GM19328 (cell line): ENCODE measurements around the gene PKHD1.

Source experiments
- ATAC-seq: cut with Tn5 transposase; IDR thresholded peaks from one replicate; pipeline ENCODE4 v1.9.1; 2021; ENCODE audit warnings: mild to moderate bottlenecking, moderate library complexity; ENCODE audit not compliant: unreplicated experiment

The PKHD1 gene

DNA sequence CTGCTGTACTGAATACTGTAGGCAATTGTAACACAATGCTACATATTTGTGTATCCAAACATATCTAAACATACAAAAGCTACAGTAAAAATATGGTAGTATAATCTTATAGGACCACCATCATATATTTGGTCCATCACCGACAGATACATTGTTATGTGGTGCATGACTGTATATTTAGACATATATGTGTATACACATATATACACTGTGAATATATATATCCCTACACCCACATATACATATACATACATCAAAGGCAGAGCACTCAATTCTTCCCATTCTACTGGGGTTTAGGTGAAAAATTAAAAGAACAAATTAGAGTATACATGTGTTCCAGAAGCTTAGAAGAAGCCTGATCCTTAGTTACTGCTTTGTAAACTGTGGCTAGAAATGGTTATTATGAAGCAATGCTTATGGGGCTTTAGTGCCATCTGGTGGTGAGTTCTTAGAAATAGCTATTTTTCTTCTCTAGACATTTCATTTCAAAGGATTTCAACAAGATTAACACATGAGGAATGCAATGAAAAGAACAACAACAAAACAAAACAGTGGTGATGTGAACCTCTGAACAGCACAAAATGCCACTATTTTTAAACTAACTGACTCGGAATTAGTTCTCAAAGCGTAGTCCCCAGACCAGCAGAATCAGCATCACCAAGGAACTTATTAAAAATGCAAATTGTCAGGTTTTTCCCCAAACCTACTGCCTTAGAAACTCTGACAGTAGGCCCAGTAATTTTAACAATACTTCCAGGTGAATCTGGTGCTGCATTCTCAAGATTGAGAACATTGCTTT is 38.0 kb downstream of the PKHD1 start:
- no peak for ATAC-seq

DNA sequence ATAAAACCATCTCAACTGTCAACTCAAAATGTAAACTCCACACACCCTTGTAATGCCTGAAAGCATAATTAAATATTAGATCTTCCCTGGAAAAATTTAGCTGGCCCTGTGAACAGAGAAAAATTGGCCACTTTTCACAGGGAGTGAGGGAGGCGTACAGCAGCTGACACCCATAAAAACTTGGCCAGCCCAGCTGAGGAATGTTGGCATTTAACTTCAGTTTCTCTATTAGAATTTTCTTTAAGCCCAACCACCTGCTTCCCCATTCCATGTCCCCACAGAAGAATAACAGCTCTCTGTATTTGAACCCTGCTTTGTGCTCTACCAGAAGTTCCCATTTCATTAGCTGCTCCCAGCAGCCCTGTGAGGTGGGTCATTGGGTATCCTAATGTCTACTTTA is 41.0 kb downstream of the PKHD1 start:
- ATAC-seq, result no peak

DNA sequence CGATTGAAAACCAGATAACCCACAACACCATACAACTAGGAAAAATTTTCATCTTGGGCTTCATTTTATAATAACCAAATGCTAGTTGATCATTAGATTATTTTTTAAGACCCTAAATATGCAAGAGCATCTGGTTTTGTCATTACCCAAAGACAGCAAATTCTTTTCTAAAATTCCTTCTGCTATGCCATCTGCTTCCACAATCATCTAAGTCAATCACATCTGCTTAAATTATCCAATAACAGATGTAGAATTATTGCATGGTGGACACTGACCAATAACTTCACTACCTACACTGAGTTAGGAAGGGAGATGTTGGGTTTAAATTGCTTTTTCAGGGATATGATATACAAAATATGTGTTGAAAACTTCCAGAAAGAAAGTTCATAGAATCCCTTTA is 41.9 kb downstream of the PKHD1 start:
- no peak for ATAC-seq

DNA sequence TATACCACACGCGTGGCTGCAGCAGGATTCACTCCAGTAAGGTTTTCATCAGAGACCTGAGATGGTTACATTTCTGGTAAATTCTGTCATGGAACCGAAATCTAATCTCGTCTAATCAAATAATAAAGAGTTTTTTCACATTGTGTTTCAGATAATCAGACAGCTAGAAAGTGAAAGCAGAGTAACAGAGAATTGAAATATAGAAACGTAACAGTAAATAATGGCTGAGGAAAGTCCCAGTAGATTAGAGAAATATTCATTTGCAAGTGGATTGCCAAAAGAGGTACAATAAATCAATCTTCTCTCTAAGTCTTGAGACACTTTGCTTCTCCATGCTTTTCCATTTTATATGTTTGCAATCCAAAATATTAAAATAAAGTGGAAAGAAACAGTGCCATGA is 42.4 kb downstream of the PKHD1 start:
- ATAC-seq, result no peak

DNA sequence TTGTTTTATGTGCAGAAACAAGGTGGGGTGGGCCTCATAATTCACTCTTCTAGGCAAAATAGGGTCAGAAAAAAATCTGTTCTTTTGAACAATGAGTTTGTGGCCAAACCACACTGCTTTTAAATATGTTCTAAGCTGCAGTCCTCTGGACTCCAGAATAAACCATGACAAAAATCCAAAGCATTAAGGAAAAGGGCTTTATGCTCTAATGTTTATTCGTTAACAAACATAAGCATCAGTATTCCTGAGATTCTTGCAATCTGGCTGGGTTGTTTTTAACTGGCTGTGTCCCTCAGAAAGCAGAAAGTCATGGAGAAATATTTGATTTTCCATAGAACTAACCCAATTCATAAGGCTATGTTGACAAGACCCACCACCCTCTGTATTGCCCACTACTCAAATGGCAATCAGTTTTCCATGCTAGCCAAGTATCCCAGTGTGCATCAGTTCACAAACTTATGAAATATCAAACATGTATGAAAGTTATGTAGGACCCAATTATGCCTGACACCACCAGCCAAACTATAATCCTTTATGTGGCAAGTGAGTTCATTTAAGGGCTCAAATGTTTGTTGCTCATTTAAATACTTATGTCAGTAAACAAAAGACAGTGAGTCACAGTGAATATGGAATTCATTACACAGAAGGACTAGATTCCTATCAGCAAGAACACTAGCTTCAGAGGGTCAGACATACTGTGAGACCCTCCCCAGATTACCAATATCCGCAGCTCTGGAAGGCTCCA is 45.1 kb downstream of the PKHD1 start:
- no peak for ATAC-seq

DNA sequence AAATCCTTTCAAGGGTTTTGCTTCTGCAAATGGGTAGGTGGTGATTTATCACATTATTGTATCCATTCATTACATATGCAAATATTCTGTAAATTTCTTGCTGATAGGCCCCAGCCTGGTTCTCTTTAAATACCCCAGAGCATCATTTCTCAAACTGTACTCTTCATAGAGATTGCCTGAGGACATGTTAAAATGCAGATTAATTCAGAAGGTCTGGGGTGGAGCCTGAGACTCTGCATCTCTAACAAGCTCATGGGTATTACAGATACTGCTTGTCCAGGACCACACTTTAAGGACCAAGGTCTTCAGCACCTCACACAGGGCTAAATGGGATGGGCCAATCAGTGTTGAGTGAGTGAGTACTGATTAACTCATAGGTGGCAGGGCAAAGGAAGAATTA is 46.3 kb downstream of the PKHD1 start:
- no peak for ATAC-seq

DNA sequence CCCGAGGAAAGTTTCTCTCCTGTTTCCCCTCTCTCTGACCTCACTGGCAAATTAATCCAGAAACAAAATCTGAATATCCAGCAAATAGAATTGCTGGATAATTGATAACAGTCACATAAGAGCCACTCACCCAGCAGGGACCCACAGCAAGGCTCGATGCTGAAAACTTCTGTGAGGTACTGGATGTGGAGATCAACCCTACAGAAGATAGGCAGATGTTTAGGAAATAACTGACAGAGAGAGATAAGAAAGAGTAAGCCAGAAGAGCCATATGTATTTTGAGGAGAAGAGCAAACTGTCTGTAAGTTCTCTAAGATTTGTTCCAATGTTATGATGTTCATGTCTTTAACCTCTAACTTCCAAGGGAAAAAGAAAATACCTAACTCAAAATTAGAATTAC is 59.7 kb downstream of the PKHD1 start:
- no peak for ATAC-seq

DNA sequence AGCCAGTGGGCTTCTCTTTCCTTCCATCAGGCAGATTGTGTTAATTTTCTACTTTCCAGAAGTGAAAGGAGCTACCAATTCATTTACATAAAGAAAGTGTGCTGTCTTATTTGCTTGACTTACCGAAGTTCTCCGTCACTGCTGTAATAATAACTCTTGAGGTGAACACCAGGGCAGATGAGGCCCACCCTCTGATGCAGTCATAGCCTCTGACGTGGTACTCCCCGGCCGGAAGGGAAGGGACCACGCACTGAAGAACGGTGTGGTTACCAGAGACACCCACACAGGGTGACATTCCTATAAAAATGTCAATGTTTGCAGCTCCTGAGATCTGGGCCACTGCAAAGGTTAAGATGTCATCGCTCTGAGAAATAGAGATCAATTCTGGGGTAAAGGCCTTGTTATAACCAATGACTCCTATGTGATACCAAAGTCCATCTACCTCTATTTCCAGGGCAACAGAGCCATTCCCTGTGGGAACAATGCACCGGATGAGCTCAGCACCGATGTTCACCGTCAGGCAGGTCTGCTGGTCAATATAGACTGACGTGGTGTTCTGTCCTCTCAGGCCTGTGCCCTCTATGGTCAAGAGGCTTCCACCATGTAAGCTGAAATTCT is 62.9 kb downstream of the PKHD1 start:
- ATAC-seq, result no peak

DNA sequence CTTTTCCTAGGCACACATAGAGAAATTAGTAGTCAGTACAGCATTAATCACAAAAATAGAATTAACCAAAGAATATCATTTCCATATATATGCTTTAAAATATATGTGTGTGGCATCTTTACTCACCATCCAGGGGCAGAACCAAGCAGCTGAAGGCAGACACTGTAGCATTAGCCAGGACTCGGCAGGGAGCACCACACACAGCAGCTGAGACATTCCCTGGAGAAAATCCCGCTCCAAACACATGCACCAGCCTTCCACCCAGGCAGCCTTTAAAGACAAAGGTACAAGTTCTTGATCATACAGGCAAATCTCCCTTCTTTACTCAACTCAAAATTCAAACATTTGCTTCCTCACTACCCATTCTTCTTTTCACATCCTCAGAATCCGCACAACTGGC is 64.7 kb downstream of the PKHD1 start:
- ATAC-seq, result no peak

DNA sequence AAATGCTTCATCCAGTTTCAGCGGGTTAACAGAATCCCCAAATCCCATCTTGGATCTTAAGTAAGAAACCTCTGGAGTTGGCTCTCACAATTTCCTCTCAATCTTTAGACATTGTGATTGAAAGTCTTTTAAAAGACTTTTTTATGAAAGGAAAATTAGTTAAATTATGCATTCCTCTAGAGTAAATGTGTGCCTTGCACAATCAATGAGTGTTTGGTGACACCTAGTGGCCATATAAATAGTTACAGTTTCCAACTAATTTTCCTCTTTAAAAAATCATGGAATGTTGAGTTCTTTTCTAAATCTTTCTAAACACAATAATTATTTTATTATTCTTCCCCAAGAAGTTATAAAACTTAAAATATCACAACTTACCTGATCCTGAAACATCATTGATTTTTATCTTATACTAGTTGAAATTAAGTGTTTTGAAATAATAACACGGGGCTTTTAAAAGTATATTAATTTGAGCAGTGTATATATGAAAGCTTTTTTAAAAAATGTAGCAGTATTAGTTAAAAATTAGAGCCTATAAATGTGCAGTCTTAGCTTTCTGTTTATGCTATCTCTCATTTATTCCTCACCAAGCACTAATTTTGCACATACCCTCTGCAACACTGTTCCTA is 66.4 kb downstream of the PKHD1 start:
- no peak for ATAC-seq

DNA sequence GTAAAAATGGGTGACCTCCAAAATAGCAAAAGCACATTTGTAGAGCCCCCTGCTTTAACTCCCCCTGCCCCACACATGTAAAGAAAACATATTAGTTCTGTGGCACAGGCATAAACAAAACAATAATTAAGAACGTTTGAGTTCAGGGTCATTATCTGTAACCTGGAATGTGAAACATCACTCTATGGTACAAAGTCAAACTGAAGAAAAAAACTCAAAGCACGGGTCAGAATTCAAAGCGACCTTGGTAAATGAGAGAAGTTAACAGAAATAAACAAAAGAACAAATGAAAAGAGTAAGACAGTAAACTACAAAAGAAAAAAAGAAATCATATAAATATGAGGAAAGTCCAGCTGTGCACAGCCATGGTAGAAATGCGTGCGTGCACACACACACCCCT is 67.5 kb downstream of the PKHD1 start:
- ATAC-seq, result no peak

DNA sequence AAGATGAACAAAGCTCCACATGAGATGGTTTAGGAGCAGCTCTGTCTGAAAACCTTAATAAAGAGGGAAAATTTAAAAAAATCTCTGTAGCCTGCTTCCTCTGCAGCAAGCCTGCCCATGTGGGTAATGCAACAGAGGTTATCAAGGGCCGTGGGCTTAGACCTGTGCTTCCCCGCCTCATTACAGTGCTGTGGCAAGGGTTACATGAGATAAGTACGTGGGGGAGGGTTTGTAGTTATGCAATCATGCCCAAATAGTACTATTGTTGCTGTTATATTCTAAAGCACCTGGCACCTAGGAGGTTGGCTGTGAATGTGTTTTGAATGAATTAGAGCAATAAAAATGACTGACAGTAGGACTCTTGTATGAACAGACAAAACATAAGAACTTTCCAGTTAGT is 68.3 kb downstream of the PKHD1 start:
- ATAC-seq, result no peak

DNA sequence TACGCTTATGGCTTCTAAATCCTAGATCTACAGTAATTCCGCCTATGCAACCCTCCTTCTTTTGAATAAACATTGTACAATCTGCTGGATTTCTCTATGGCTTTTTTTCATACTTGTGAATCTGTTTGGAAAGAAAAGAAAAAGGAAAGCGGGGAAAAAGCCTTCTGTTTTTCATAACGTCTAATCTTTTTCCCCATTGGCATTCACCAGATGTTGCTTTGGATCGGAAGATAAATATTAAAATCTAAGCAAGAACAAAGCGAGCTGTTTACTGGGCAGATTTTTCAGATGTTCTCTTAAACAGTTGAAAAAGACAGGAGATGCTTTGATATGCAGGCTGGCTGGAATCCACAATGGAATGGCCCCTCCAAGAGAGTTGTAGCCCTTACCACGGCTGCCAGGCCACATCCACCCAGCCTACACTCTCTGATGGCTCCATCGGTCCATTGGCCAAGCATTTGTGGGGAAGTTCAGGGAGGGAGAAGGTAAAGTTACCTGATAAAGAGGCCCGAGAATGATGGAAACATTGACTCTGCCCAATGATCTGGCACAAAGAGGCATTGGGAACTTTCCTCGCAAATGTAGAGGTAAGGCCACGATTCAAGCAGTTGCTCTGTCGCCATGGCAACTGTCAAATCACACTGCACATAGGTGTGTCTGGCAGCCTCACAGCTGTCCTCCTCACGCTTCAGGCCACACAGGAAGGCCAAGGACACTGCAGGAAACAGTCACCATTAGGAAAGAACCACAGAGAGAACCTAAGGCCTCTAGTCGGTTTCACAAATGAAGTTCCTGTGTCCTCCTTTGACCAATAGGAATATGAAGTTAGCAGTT is 70.3 kb downstream of the PKHD1 start:
- ATAC-seq, result no peak

DNA sequence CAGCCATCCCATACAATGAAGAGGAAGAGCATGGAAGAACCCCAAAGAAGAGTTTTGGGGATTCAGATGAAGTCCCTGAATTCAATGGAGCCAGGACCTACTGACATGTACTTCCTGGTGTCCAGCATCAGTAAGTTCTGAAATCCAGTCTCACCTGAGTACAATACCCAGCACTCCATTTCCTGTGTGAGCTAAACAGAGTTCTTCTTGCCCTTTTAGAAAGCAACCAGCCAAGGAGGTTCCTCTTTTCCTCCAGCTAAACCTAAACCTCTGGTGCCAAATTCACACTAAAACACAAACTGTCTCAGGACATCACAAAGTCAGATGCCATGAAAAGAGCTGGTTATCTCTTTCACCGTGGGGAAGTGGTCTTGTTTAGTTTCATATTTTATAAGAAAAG is 71.5 kb downstream of the PKHD1 start:
- ATAC-seq, result no peak

DNA sequence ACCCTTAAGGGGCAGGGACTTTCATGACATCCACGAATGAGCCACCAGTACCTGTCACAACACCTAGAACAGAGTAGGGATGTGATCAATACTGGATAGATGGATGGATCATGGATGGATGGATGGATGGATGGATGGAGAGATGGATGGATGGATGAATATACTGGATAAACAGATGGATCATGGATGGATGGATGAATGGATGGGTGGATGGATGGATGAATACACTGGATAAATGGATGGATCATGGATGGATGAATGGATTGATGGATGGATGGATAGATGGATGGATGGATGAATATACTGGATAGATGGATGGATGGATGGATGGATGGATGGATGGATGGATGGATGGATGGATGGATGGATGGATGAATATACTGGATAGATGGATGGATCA is 73.0 kb downstream of the PKHD1 start:
- no peak for ATAC-seq

DNA sequence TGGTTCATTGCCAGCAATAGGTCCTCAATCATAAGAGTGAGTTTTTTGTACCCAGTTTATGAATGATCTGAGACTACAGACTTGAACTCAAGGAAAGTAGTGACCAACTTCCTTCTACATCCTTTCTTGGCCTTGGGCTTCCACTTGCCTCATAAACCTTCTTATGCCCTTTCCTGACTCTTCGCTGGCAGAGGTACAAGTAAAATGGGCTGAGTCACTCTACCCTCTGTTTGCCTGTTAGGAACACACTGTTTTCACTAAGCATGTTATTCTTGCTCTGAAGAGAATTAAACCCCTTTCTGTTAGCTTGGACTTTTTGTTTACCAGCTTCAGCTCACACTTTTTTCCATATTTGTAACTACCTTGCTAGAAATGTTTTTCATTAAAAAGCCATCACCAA is 74.4 kb downstream of the PKHD1 start:
- ATAC-seq, result no peak

DNA sequence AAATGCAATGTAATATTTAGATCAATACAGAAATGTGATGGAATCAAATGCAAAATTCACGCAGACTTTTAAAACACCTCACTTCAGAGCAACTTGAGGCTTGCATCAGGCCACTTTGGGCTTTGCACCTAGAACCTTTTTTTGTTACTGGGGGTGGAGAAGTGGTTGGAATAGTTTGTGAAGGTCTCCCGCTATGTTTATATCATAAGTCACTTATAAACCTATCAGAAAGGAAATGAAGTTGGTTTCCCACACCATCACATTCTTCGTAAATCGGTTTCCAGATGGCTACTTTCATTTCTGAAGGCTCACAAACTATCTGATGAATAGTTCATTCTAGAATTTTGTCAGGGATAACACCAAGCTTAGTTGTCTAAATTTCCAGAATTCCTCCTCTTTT is 74.8 kb downstream of the PKHD1 start:
- ATAC-seq, result no peak

DNA sequence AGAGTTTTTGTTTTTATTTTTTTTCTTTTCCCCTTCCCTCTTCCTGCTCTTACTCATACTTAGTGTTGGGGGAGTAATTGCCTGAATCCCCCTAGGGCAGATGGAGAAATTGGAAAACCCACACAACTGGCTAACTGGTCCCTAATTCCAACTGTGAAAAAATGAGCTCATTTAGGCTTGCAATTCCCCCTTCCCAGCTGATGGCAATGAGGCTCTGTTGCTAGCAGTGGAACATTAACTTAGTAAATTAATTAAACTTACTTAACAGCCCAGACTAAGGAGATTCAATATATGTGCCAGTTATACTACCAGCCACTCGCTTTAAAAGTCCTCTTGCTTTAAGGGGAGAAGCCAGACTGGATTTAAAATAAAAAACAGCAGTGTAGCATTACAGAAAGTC is 76.6 kb downstream of the PKHD1 start:
- ATAC-seq, result no peak

DNA sequence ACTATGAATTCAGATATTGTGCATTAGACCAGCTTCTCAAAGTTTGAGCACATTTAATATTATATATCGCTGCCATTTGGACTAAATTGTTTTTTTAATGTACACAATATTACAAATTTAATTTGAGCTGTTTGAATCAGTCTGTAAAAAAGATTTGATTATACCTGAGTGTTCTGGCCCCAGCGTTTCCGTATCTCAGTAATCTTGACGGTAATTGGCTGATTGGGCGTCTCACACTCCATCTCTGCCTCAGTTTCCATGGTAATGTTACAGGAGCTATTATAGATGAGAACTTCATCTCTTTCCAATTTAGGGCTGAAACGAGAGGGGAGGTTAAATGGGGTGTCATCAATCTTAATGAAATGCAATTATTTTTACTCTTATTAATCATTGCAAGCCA is 77.3 kb downstream of the PKHD1 start:
- ATAC-seq, result no peak

DNA sequence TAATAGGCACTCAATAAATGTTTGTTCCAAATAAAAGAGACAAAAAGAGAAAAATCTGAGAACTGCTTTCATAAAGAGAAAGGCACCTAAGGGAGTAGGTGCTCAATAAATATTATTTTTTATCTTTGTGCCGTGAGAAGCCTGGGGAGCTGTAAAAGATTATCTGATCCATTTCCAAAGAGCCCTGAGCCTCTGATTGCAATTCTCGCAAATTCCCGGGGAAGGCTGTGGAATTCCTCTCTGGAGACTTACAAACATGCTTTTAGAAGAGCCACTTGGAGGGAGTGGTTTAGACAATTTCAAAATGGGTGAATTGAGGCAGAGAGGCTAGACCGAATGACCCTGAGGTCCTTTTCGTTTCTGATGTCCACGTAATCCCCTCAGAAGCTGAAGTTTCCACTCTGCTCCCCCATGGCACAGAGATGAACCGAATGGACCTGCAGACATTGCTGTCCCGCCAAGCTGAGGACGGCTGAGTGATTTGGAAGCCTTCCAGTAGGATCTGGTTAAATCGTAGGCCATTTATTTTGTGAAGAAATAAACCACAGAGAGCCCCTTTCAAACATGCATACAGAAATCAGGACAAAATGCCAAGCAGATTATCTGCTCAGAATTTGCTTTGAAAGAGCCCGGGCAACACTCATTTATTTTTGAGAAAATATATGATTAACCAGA is 77.8 kb downstream of the PKHD1 start:
- no peak for ATAC-seq
